ENCODE measurements around the gene BPHL. TPM values are rescaled to one million over a fixed set of nuclear protein-coding genes. Genes with fewer than 3 reads are reported as not detected.
"Not testable (repeated sequence)": the region's sequence is repeated elsewhere in the genome, so short reads cannot be mapped to it uniquely, and the experiment has no call there.

Gene BPHL
- total and polyA plus RNA-seq, 7 donors: 8.6 to 28.9 (median 11.0) TPM

- intact Hi-C loops (cut with DNase I): loop anchor here (5.0 kb wide), 1 partner anchor 44 kb away; no protein-coding TSS in a partner anchor
- H3K4me3 ChIP-seq: peak overlapping the region; percentile 68 to 90 (median 80)
- 7 to 17% methylated on average over 13 of the region's 13 CpGs for whole genome bisulfite sequencing, 2 donors
- no peak for TF ChIP-seq POLR2AphosphoS5 (IDR thresholded peaks at IDR 0.05)
- TF ChIP-seq CTCF (IDR thresholded peaks at IDR 0.05): no peak
- no peak for TF ChIP-seq POLR2A (IDR thresholded peaks at IDR 0.05)
- TF ChIP-seq EP300 (IDR thresholded peaks at IDR 0.05): no peak
- H3K4me1 ChIP-seq: peaks cover 0 to 26% (median 10%) of the 10 kb centered on the region in 4 donors
- no peaks in the 10 kb centered on the region for H3K9me3 ChIP-seq
- H3K27ac ChIP-seq: peak overlapping the region; percentile 95 to 99 (median 96)
- no peak for DNase-seq
- H3K36me3 ChIP-seq: no peaks in the 10 kb centered on the region
- H3K27me3 ChIP-seq: no peaks in the 10 kb centered on the region
Observed at GRCh38 chr6:3163248-3163594, 44.7 kb downstream of the BPHL start.

DNA sequence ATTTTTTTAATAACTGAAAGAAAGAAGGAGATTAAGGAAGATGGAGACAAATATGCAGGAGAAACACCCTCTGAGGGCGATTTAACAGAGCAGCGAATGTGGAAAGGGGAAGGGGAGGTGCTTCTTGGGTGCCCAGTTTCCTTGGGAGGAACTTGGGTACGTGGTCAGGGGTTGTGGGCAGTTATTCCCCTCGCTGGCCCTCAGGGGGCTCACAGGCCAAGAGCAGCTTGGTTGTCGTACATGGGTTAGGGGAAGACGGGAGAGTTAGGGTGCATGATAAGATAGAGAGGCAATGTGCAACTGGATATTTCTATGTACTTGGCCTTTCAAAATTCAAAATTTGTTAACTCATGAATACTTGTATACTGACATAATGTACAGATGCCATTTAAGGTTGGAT lies 45.9 kb downstream of the BPHL start:
- no peaks in the 10 kb centered on the region for H3K27me3 ChIP-seq
- TF ChIP-seq CTCF (IDR thresholded peaks at IDR 0.05) (no peak), POLR2AphosphoS5 (IDR thresholded peaks at IDR 0.05) (no peak)
- H3K9me3 ChIP-seq: no peaks in the 10 kb centered on the region
- H3K4me3 ChIP-seq: no peak overlapping the region
- intact Hi-C loops (cut with DNase I): loop anchor here (5.0 kb wide), 1 partner anchor 43 kb away; no protein-coding TSS in a partner anchor
- H3K27ac ChIP-seq: no peak overlapping the region
- no peak for DNase-seq
- H3K4me1 ChIP-seq: peaks cover 0 to 18% (median 6%) of the 10 kb centered on the region in 4 donors
- 91 to 94% methylated on average over 6 of the region's 6 CpGs for WGBS, 2 donors
- H3K36me3 ChIP-seq: no peaks in the 10 kb centered on the region

GRCh38 chr6:3165631-3166534 lies 47.4 kb downstream of the BPHL start:
- Histone ChIP-seq H3K36me3 (no peaks in the 10 kb centered on the region), H3K27me3 (no peaks in the 10 kb centered on the region), H3K4me3 (no peak overlapping the region), H3K9me3 (no peaks in the 10 kb centered on the region), H3K27ac (no peak overlapping the region), H3K4me1 (peaks cover 0 to 13% (median 6%) of the 10 kb centered on the region in 4 donors)
- no peak for DNase-seq
- TF ChIP-seq POLR2A (IDR thresholded peaks at IDR 0.05): no peak
- no peak for TF ChIP-seq POLR2AphosphoS5 (IDR thresholded peaks at IDR 0.05)
- no peak for TF ChIP-seq EP300 (IDR thresholded peaks at IDR 0.05)
- TF ChIP-seq CTCF (IDR thresholded peaks at IDR 0.05): no peak
- WGBS, 2 donors: 80 to 83% methylated on average over 7 of the region's 7 CpGs
- intact Hi-C loops (cut with DNase I): no loop called here

DNA sequence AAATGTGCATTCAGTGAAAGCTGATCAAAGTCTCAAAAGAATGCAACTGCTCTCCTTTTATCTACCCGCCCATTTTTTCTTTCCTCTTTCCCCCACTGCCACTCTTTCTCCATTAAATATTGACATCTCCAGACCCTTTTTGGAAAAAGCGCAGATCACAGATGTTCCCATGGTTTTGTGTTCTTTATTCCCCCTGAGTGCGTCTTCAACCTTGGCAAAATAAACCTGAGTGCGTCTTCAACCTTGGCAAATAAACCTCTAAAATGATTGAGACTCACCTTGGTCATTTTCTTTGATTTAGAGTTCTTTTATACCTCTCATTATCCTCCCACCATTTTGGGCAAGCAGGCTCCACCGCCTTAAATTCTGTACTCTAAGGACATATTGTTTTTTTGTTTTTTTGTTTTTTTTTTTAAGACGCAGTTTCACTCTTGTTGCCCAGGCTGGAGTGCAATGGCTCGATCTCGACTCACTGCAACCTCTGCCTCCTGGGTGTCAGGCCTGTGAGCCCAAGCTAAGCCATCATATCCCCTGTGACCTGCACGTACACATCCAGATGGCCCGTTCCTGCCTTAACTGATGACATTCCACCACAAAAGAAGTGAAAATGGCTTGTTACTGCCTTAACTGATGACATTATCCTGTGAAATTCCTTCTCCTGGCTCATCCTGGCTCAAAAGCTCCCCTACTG lies 48.2 kb downstream of the BPHL start:
- intact Hi-C loops (cut with DNase I); H3K9me3 ChIP-seq; H3K4me3 ChIP-seq; DNase-seq; H3K27me3 ChIP-seq; H3K27ac ChIP-seq; H3K36me3 ChIP-seq: not testable (repeated sequence)
- 89 to 93% methylated on average over 10 of the region's 10 CpGs for WGBS, 2 donors
- peaks cover 0 to 13% (median 6%) of the 10 kb centered on the region in 4 donors for H3K4me1 ChIP-seq

DNA sequence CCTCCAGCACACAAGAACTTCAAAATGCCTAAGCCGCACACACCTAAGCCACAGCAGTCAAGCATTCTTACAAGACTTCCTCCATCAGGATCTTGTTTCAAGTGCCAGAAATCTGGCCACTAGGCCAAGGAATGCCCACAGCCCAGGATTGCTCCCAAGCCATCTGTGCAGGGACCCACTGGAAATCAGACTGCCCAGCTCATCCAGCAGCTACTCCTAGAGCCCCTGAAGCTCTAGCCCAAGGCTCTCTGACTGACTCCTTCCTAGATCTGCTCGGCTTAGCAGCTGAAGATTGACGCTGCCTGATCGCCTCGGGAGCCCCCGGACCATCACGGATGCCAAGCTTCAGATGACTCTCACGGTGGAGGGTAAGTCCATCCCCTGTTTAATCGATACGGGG lies 49.5 kb downstream of the BPHL start:
- H3K36me3 ChIP-seq; DNase-seq; intact Hi-C loops (cut with DNase I); H3K4me1 ChIP-seq; H3K4me3 ChIP-seq; H3K27me3 ChIP-seq; H3K9me3 ChIP-seq; H3K27ac ChIP-seq: not testable (repeated sequence)
- WGBS, 2 donors: 96% methylated on average over 10 of the region's 10 CpGs

GRCh38 chr6:3170676-3171075 lies 52.2 kb downstream of the BPHL start:
- not testable (repeated sequence) for DNase-seq, H3K27me3 ChIP-seq, H3K9me3 ChIP-seq, H3K4me3 ChIP-seq, H3K27ac ChIP-seq, H3K4me1 ChIP-seq, H3K36me3 ChIP-seq
- intact Hi-C loops (cut with DNase I): loop anchor here (2.0 kb wide), 1 partner anchor 48 kb away; no protein-coding TSS in a partner anchor
- 92 to 97% methylated on average over 24 of the region's 24 CpGs for WGBS, 2 donors

DNA sequence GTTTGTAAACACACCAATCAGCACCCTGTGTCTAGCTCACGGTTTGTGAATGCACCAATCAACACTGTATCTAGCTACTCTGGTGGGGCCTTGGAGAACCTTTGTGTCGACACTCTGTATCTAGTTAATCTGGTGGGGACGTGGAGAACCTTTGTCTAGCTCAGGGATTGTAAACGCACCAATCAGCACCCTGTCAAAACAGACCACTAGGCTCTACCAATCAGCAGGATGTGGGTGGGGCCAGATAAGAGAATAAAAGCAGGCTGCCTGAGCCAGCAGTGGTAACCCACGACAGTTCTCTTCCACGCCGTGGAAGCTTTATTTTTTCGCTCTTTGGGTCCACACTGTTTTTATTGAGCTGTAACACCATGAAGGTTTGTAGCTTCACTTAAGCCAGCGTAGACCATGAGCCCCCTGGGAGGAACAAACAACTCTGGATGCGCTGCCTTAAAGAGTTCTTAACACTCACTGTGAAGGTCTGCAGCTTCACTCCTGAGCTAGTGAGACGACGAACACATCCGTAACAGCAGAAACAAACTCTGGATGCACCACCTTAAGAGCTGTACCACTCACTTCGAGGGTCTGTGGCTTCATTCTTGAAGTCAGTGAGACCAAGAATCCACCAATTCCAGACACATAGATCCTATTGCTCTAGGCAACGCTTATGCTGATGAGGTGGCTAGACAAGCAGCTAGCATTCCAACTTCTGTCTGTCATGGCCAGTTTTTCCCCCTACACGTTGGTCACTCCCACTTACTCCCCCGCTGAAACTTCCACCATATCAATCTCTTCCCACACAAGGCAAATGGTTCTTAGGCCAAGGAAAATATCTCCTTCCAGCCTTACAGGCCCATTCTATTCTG lies 53.0 kb downstream of the BPHL start:
- H3K27ac ChIP-seq, H3K4me1 ChIP-seq, H3K9me3 ChIP-seq, H3K27me3 ChIP-seq, DNase-seq, H3K4me3 ChIP-seq, H3K36me3 ChIP-seq: not testable (repeated sequence)
- WGBS, 2 donors: 93% methylated on average over 17 of the region's 17 CpGs
- intact Hi-C loops (cut with DNase I): loop anchor here (2.0 kb wide), 1 partner anchor 47 kb away; no protein-coding TSS in a partner anchor

DNA sequence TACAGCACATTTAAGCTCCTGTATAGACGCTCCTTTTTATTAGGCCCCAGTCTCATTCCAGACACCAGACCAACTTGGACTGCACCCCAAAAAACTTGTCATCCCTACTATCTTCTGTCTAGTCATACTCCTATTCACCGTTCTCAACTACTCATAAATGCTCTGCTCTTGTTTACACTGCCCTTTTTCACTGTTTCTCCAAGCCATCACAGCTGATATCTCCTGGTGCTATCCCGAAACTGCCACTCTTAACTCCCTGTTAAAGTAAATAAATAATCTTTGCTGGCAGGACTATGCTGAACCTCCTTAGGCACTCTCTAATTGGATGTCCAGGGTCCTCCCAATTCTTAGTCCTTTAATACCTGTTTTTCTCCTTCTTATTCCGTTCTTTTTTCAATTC lies 54.3 kb downstream of the BPHL start:
- intact Hi-C loops (cut with DNase I); H3K27ac ChIP-seq; DNase-seq; H3K27me3 ChIP-seq; H3K9me3 ChIP-seq; H3K4me3 ChIP-seq; H3K4me1 ChIP-seq; H3K36me3 ChIP-seq: not testable (repeated sequence)
- 67 to 83% methylated on average over 4 of the region's 4 CpGs for WGBS, 2 donors

Data from sigmoid colon (tissue), 7 donors.